CD14-positive monocyte (primary cell): Measurements from ENCODE around the gene STARD7. TPM values are rescaled to one million over a fixed set of nuclear protein-coding genes. Genes with fewer than 3 reads are reported as not detected.
A peak's percentile ranks its signal among the peaks of the same experiment; 100 is the strongest.

Experiments
- DNase-seq, 3 donors: peaks; one replicate each; pipeline ENCODE4 v3.0.0-alpha.2; 2011 to 2022
- H2AFZ ChIP-seq: 2 replicates; pipeline ENCODE4 v1.6.0; 2012; ENCODE audit warnings: mild to moderate bottlenecking, low read depth, low read length, inconsistent platforms; ENCODE audit not compliant: insufficient read depth, poor library complexity, severe bottlenecking
- H3K27ac ChIP-seq, 2 donors: 1 replicate in 1 of 2; 2 replicates in 1 of 2; pipeline ENCODE4 v1.5.1; 2012 to 2013; ENCODE audit warnings: low read length in 2 of 2, control low read depth in 1 of 2, inconsistent platforms in 1 of 2, low read depth in 1 of 2, mild to moderate bottlenecking in 1 of 2
- H3K27me3 ChIP-seq, 2 donors: one replicate each; pipeline versions ENCODE4 v1.6.0 to v1.6.1; 2011 to 2013; ENCODE audit warnings: low read length in 2 of 2; ENCODE audit not compliant: control insufficient read depth in 2 of 2, insufficient read depth in 2 of 2
- H3K36me3 ChIP-seq, 2 donors: replicated peaks in 1 of 2; 1 replicate in 1 of 2; 2 replicates in 1 of 2; pipeline versions ENCODE4 v1.5.1 to v1.6.1; 2012 to 2013; ENCODE audit warnings: low read length in 2 of 2, control low read depth in 1 of 2, inconsistent platforms in 1 of 2, mild to moderate bottlenecking in 1 of 2; ENCODE audit not compliant: insufficient read depth in 2 of 2, control insufficient read depth in 1 of 2
- H3K4me1 ChIP-seq, 2 donors: 1 replicate in 1 of 2; 2 replicates in 1 of 2; pipeline versions ENCODE4 v1.5.1 to v1.6.1; 2012 to 2013; ENCODE audit warnings: low read length in 2 of 2, control low read depth in 1 of 2, inconsistent platforms in 1 of 2, mild to moderate bottlenecking in 1 of 2, moderate library complexity in 1 of 2; ENCODE audit not compliant: insufficient read depth in 2 of 2, control insufficient read depth in 1 of 2
- H3K4me2 ChIP-seq: replicated peaks from 2 replicates; pipeline ENCODE3; 2012; ENCODE audit warnings: low read length, moderate library complexity, mild to moderate bottlenecking; ENCODE audit not compliant: poor library complexity, severe bottlenecking; ENCODE audit errors: extremely low read depth
- H3K4me3 ChIP-seq, 3 experiments: fragments of 200-600 bp in 1 of 3; sonication (generic) in 1 of 3; replicated peaks in 1 of 3; 1 replicate in 2 of 3; 2 replicates in 1 of 3; pipeline ENCODE4 v1.5.1; 2011 to 2013; ENCODE audit warnings: low read length in 3 of 3, mild to moderate bottlenecking in 3 of 3, control low read depth in 2 of 3, low read depth in 2 of 3, inconsistent platforms in 1 of 3, moderate library complexity in 1 of 3
- H3K79me2 ChIP-seq: 2 replicates; pipeline ENCODE4 v1.6.0; 2012; ENCODE audit warnings: mild to moderate bottlenecking, control low read depth, inconsistent platforms, low read length, moderate library complexity; ENCODE audit not compliant: insufficient read depth
- H3K9ac ChIP-seq: 2 replicates; pipeline ENCODE4 v1.6.0; 2017; ENCODE audit warnings: low read length, mild to moderate bottlenecking; ENCODE audit not compliant: insufficient read depth, poor library complexity, severe bottlenecking
- H3K9me3 ChIP-seq, 2 donors: replicated peaks in 1 of 2; 1 replicate in 1 of 2; 2 replicates in 1 of 2; pipeline versions ENCODE4 v1.5.1 to v1.6.1; 2012 to 2013; ENCODE audit warnings: low read length in 2 of 2, control low read depth in 1 of 2; ENCODE audit not compliant: control insufficient read depth in 1 of 2, insufficient read depth in 1 of 2
- H4K20me1 ChIP-seq: 2 replicates; pipeline ENCODE4 v1.6.0; 2012; ENCODE audit warnings: mild to moderate bottlenecking, low read length, control low read depth, moderate library complexity; ENCODE audit not compliant: insufficient read depth
- H3K27ac Mint-ChIP-seq, 7 donors: one replicate each; pipeline ENCODE4 v1.8.0; 2020; ENCODE audit warnings: mild to moderate bottlenecking in 7 of 7, mixed read lengths in 7 of 7, moderate library complexity in 6 of 7, inconsistent platforms in 2 of 7
- H3K27me3 Mint-ChIP-seq, 3 donors: one replicate each; pipeline ENCODE4 v1.8.0; 2021 to 2022; ENCODE audit warnings: low read depth in 3 of 3, mild to moderate bottlenecking in 3 of 3, mixed read lengths in 3 of 3, moderate library complexity in 3 of 3, inconsistent platforms in 1 of 3
- H3K36me3 Mint-ChIP-seq, 2 donors: one replicate each; pipeline ENCODE4 v1.8.0; 2020; ENCODE audit warnings: mixed read lengths in 2 of 2, inconsistent platforms in 1 of 2, mild to moderate bottlenecking in 1 of 2
- H3K4me1 Mint-ChIP-seq: one replicate; pipeline ENCODE4 v1.8.0; 2020; ENCODE audit warnings: mild to moderate bottlenecking, mixed read lengths
- H3K4me3 Mint-ChIP-seq, 2 donors: one replicate each; pipeline ENCODE4 v1.8.0; 2020; ENCODE audit warnings: mild to moderate bottlenecking in 2 of 2, mixed read lengths in 2 of 2, moderate library complexity in 1 of 2
- H3K9me3 Mint-ChIP-seq, 7 donors: one replicate each; pipeline ENCODE4 v1.8.0; 2020 to 2022; ENCODE audit warnings: mixed read lengths in 7 of 7, mild to moderate bottlenecking in 6 of 7, moderate library complexity in 6 of 7, inconsistent platforms in 2 of 7
- CTCF ChIP-seq: fragments of 200-600 bp; IDR thresholded peaks from one replicate; pipeline ENCODE4 v1.8.0; 2022; ENCODE audit warnings: antibody characterized with exemption, mild to moderate bottlenecking
- WGBS: methylation state at CpG from one replicate; pipeline ENCODE4 v1.1.5; 2013; ENCODE audit warnings: missing lambda C conversion rate; ENCODE audit not compliant: insufficient coverage; 5-methylcytosine and 5-hydroxymethylcytosine counted together
- intact Hi-C, 2 donors: fragments of 100-400 bp; cut with micrococcal nuclease; formaldehyde crosslinking; loops; one replicate each; pipeline versions ENCODE4 v1.15.0 to v1.15.1; 2023
- polyA plus RNA-seq, 3 donors: library from polyadenylated mRNA; depleted of rRNA in 1 of 3; unstranded in 2 of 3; stranded (reverse) in 1 of 3; fragments of 300-500 nt in 2 of 3; fragments of >200 nt in 1 of 3; fragmentation: Illumina TruSeq in 2 of 3; gene quantifications; 1 replicate in 2 of 3; 2 replicates in 1 of 3; pipeline ENCODE4 v1.2.3, GENCODE V29; 2012 to 2021

STARD7 gene
- polyA plus RNA-seq, 3 donors: 38.0 to 179 (median 172) TPM

- Mint-ChIP-seq H3K9me3 (peaks cover 0 to 3% (median 0%) of the 10 kb centered on the region in 7 donors), H3K4me1 (peaks cover 62% of the 10 kb centered on the region), H3K27me3 (peaks cover 2 to 13% (median 3%) of the 10 kb centered on the region in 3 donors), H3K4me3 (peak overlapping the region; percentile 78 to 85), H3K27ac (peak overlapping the region; percentile 95 to 99 (median 98)), H3K36me3 (peaks cover 12 to 15% of the 10 kb centered on the region in 2 donors)
- H3K79me2 ChIP-seq: peaks cover 7% of the 10 kb centered on the region
- no peak for DNase-seq
- H3K27me3 ChIP-seq: no peaks in the 10 kb centered on the region
- peak overlapping the region; percentile 95 to 98 for H3K27ac ChIP-seq
- H4K20me1 ChIP-seq: peaks cover 28% of the 10 kb centered on the region
- intact Hi-C loops: loop anchor here (10.0 kb wide), 2 partner anchors 118 to 388 kb away; partner anchors contain the start of genes ARID5A (in 2 of the 2), CIAO1 (in 1 of the 2) and TMEM127 (in 1 of the 2)
- peak overlapping the region; percentile 91 for H3K4me2 ChIP-seq
- no peaks in the 10 kb centered on the region for H3K36me3 ChIP-seq
- peak overlapping the region in 1 of 3 experiments; percentile 93 for H3K4me3 ChIP-seq
- TF ChIP-seq CTCF: no peak
- H2AFZ ChIP-seq: no peak overlapping the region
- no peaks in the 10 kb centered on the region for H3K9me3 ChIP-seq
- 91% methylated on average over 9 of the region's 9 CpGs for WGBS
- H3K9ac ChIP-seq: peak overlapping the region; percentile 84
- H3K4me1 ChIP-seq: peaks cover 49 to 59% of the 10 kb centered on the region in 2 donors
These were observed 61.6 kb downstream of the STARD7 start for GRCh38 chr2:96146881-96147592.

GRCh38 chr2:96146153-96146880 lies 62.3 kb downstream of the STARD7 start:
- Histone ChIP-seq H3K79me2 (peaks cover 7% of the 10 kb centered on the region), H3K9me3 (no peaks in the 10 kb centered on the region), H3K27ac (peak overlapping the region; percentile 95 to 98), H2AFZ (peak overlapping the region; percentile 16), H4K20me1 (peaks cover 33% of the 10 kb centered on the region), H3K27me3 (no peaks in the 10 kb centered on the region), H3K4me3 (peak overlapping the region in 2 of 3 experiments; percentile 22 to 93), H3K36me3 (no peaks in the 10 kb centered on the region), H3K9ac (peak overlapping the region; percentile 84), H3K4me2 (peak overlapping the region; percentile 91), H3K4me1 (peaks cover 49 to 59% of the 10 kb centered on the region in 2 donors)
- no peak for TF ChIP-seq CTCF
- Mint-ChIP-seq H3K4me3 (peak overlapping the region; percentile 78 to 85), H3K4me1 (peaks cover 62% of the 10 kb centered on the region), H3K27me3 (peaks cover 0 to 13% (median 3%) of the 10 kb centered on the region in 3 donors), H3K9me3 (peaks cover 0 to 3% (median 0%) of the 10 kb centered on the region in 7 donors), H3K36me3 (peaks cover 12 to 15% of the 10 kb centered on the region in 2 donors), H3K27ac (peak overlapping the region; percentile 95 to 99 (median 98))
- WGBS: 20% methylated on average over 9 of the region's 20 CpGs
- intact Hi-C loops: loop anchor here (10.0 kb wide), 2 partner anchors 118 to 388 kb away; partner anchors contain the start of genes ARID5A (in 2 of the 2), CIAO1 (in 1 of the 2) and TMEM127 (in 1 of the 2)
- DNase-seq: peak; percentile 92 to 99 (median 95)
